Heart left ventricle (tissue), 13 donors: Measurements from ENCODE around the gene KLHL5.

Source experiments
- CTCF ChIP-seq, 12 donors: fragments of 200-600 bp; sonication (generic) in 4 of 12; IDR thresholded peaks; one replicate each; pipeline versions ENCODE4 v1.5.0 to v1.8.0; 2018 to 2022; ENCODE audit warnings: antibody characterized with exemption in 12 of 12, mild to moderate bottlenecking in 5 of 12
- POLR2A ChIP-seq, 2 donors: fragments of 450-650 bp; IDR thresholded peaks; one replicate each; pipeline ENCODE4 v1.6.1; 2017; ENCODE audit warnings: antibody characterized with exemption in 2 of 2, mild to moderate bottlenecking in 2 of 2, moderate library complexity in 2 of 2
- donor health status: ischemic (EF 13 %, LVEDD 7.1; RV severe dilation, severe dysfunction).
- donor health status: DM: no; HTN: yes; CAD: no.
- donor health status: DM: no; HTN: no; CAD: no.
- donor health status: ischemic (EF 25% LVEDD 6.9; RV normal size, moderate dysfunction).
- donor health status: ischemic (EF 25% LVEDD 5.7; RV mildly dilated, moderate dysfunction).
- donor health status: ischemic (EF 35%, LVEDD 5.7; RV mildly dilated, moderate dysfunction).
- donor health status: nonischemic (EF 11% LVEDD 7.7; RV severe dilation, severe dysfunction).
- donor health status: DM: yes; HTN: yes; CAD: no.
- donor health status: PGD.
- donor health status: ischemic (EF 29% LVEDD 5.4; RV normal size, mild dysfunction).
- donor health status: nonischemic (EF 23%, LVEDD 6.1; RV moderate dilation, normal function).

DNA sequence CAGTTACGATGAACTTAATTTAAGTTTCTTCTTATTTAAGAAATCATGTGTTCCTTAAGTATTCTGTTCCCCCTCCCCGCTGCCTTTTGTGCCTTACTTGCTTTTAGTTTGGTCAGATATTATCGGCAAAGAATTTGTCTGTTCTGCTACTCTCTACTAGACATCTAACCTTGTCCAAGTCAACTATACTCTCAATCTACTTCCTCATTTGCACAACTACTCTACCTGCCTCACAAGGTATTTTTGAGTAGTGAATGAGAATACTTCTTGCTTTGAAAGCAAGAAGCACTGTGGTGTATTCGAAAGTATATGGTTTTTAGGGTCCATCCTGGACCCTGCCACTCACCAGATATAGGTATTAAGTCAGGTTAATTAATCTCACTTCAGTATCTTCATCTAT, 8.0 kb upstream of the KLHL5 start:
- TF ChIP-seq CTCF (IDR thresholded peaks at IDR 0.05) (no peak), POLR2A (IDR thresholded peaks at IDR 0.05) (no peak)
